OCI-LY1 (cell line): Measurements from ENCODE around the gene PLLP.

Experiments used
- H2AFZ ChIP-seq: fragments of 200-600 bp; sonication (generic), shearing (Covaris generic); 2 replicates; pipeline ENCODE4 v1.6.0; 2014; ENCODE audit warnings: antibody characterized with exemption, mild to moderate bottlenecking, low read length
- H3F3A ChIP-seq: fragments of 200-600 bp; sonication (generic), shearing (Covaris generic); 2 replicates; pipeline ENCODE4 v1.6.0; 2014; ENCODE audit warnings: mild to moderate bottlenecking, antibody characterized with exemption, low read length, moderate library complexity; ENCODE audit not compliant: insufficient read depth
- H3K27ac ChIP-seq: fragments of 200-600 bp; sonication (generic); 2 replicates; pipeline ENCODE4 v1.5.1; 2014; ENCODE audit warnings: low read length, mixed run types, mild to moderate bottlenecking, low read depth; ENCODE audit not compliant: poor library complexity, severe bottlenecking
- H3K27me3 ChIP-seq: fragments of 200-600 bp; sonication (generic); 2 replicates; pipeline ENCODE4 v1.6.0; 2014; ENCODE audit warnings: antibody characterized with exemption, mild to moderate bottlenecking, low read length, moderate library complexity; ENCODE audit not compliant: insufficient read depth
- H3K36me3 ChIP-seq: fragments of 200-600 bp; sonication (generic); 2 replicates; pipeline ENCODE4 v1.6.1; 2014; ENCODE audit warnings: mild to moderate bottlenecking, antibody characterized with exemption, low read length, moderate library complexity, mixed read lengths; ENCODE audit not compliant: insufficient read depth
- H3K4me1 ChIP-seq: fragments of 200-600 bp; sonication (generic); 2 replicates; pipeline ENCODE4 v1.5.1; 2014; ENCODE audit warnings: mild to moderate bottlenecking, low read length, moderate library complexity; ENCODE audit not compliant: insufficient read depth, severe bottlenecking
- H3K4me2 ChIP-seq: fragments of 200-600 bp; sonication (generic), shearing (Covaris generic); 2 replicates; pipeline ENCODE4 v1.6.1; 2014; ENCODE audit warnings: low read length
- H3K4me3 ChIP-seq: fragments of 200-600 bp; sonication (generic); 2 replicates; pipeline ENCODE4 v1.5.1; 2014; ENCODE audit warnings: low read length, low read depth, mild to moderate bottlenecking, mixed read lengths; ENCODE audit not compliant: poor library complexity, severe bottlenecking
- H3K79me2 ChIP-seq: fragments of 200-600 bp; shearing (Covaris generic); 2 replicates; pipeline ENCODE4 v1.6.1; 2016; ENCODE audit warnings: mixed run types, low read length, mixed read lengths; ENCODE audit not compliant: insufficient read depth
- H3K9ac ChIP-seq: fragments of 200-600 bp; sonication (generic), shearing (Covaris generic); 2 replicates; pipeline ENCODE4 v1.6.1; 2014; ENCODE audit warnings: mild to moderate bottlenecking, low read length, mixed read lengths
- H3K9me2 ChIP-seq: fragments of 200-600 bp; sonication (generic), shearing (Covaris generic); 2 replicates; pipeline ENCODE4 v1.6.1; 2014; ENCODE audit warnings: low read depth, mild to moderate bottlenecking, low read length, mixed read lengths
- H3K9me3 ChIP-seq: fragments of 200-600 bp; shearing (Covaris generic); 2 replicates; pipeline ENCODE4 v1.6.1; 2014; ENCODE audit warnings: low read length, mixed read lengths
- H4K20me1 ChIP-seq: fragments of 200-600 bp; sonication (generic), shearing (Covaris generic); 2 replicates; pipeline ENCODE4 v1.6.0; 2016; ENCODE audit warnings: mild to moderate bottlenecking, low read length; ENCODE audit not compliant: insufficient read depth
- EZH2 ChIP-seq: fragments of 200-600 bp; sonication (generic), shearing (Covaris generic); IDR thresholded peaks from 2 replicates; pipeline ENCODE4 v1.8.0; 2017; ENCODE audit warnings: borderline replicate concordance, mixed run types, mild to moderate bottlenecking, antibody characterized with exemption, low read length, moderate library complexity, mixed read lengths
- TF ChIP-seq, protein P1 (sequence below): fragments of 200-600 bp; sonication (generic), shearing (Covaris generic); IDR thresholded peaks from 2 replicates; pipeline ENCODE4 v1.5.1; 2017; ENCODE audit warnings: mild to moderate bottlenecking, antibody characterized with exemption, low read length, moderate library complexity, mixed read lengths

Gene PLLP

GRCh38 chr16:57284209-57284951 is at the start of gene PLLP:
Gene PLLP, minus strand, starts transcription at chr16:57284672. Its CDS starts 132 bp downstream, at chr16:57284540.
- H3K4me2 ChIP-seq, result peak within 1 kb of the TSS; percentile 69
- H3K27me3 ChIP-seq, result no peaks in the 10 kb centered on the region
- H3K79me2 ChIP-seq, result no peaks in the 10 kb centered on the region
- H4K20me1 ChIP-seq, result no peaks in the 10 kb centered on the region
- H2AFZ ChIP-seq, result no peak within 1 kb of the TSS
- H3K9ac ChIP-seq, result no peak within 1 kb of the TSS; the same call in 1 of the 2 replicates
- peak within 1 kb of the TSS; percentile 50 for H3K4me3 ChIP-seq
- H3K27ac ChIP-seq, result no peak within 1 kb of the TSS
- no peaks in the 10 kb centered on the region for H3F3A ChIP-seq
- H3K9me3 ChIP-seq, result no peaks in the 10 kb centered on the region
- H3K9me2 ChIP-seq, result no peaks in the 10 kb centered on the region
- H3K4me1 ChIP-seq, result peaks cover 8% of the 10 kb centered on the region
- no peaks in the 10 kb centered on the region for H3K36me3 ChIP-seq
- TF ChIP-seq, protein P1, sequence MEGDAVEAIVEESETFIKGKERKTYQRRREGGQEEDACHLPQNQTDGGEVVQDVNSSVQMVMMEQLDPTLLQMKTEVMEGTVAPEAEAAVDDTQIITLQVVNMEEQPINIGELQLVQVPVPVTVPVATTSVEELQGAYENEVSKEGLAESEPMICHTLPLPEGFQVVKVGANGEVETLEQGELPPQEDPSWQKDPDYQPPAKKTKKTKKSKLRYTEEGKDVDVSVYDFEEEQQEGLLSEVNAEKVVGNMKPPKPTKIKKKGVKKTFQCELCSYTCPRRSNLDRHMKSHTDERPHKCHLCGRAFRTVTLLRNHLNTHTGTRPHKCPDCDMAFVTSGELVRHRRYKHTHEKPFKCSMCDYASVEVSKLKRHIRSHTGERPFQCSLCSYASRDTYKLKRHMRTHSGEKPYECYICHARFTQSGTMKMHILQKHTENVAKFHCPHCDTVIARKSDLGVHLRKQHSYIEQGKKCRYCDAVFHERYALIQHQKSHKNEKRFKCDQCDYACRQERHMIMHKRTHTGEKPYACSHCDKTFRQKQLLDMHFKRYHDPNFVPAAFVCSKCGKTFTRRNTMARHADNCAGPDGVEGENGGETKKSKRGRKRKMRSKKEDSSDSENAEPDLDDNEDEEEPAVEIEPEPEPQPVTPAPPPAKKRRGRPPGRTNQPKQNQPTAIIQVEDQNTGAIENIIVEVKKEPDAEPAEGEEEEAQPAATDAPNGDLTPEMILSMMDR, result no peak
- no peak for TF ChIP-seq EZH2

DNA sequence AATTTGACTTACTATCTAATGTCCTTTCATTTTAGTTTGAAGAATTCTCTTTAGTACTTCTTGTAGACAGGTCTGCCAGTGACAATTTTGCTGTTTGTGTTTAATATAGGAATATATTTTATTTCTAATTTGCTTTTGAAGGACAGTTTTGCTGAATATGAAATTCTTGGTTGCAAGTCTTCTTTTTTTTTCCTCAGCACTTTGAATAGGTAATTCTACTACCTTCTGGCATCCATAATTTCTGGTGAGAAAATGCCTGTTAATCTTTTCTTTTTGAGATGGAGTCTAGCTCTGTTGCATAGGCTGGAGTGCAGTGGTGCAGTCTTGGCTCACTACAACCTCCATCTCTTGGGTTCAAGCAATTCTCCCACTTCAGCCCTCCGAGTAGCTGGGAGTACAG is 48.9 kb upstream of the PLLP start:
- Histone ChIP-seq H3K4me1 (no peaks in the 10 kb centered on the region), H3K4me3 (no peak overlapping the region), H3K9me2 (no peaks in the 10 kb centered on the region), H3F3A (no peaks in the 10 kb centered on the region), H3K36me3 (no peaks in the 10 kb centered on the region), H3K27ac (no peak overlapping the region), H3K9ac (no peak overlapping the region), H4K20me1 (no peaks in the 10 kb centered on the region), H2AFZ (no peak overlapping the region), H3K9me3 (peaks cover 4% of the 10 kb centered on the region; the same call in 1 of the 2 replicates), H3K79me2 (no peaks in the 10 kb centered on the region), H3K4me2 (no peak overlapping the region), H3K27me3 (no peaks in the 10 kb centered on the region)
- TF ChIP-seq, protein P1, result no peak
- no peak for TF ChIP-seq EZH2

DNA sequence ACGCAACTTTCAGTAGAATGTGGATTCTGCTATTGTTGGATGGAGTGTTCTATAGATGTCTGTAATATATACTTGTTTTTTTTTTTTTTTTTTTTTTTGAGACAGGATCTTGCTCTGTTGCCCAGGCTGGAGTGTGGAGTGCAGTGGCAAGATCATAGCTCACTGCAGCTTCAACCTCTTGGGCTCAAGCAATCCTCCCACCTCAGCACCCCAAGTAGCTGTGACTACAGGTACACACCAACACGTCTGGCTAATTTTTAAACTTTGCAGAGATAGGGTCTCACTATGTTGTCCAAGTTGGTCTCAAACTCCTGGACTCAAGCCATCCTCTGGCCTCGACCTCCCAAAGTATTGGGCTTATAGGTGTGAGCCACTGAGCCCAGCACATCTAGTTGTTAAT is 46.9 kb upstream of the PLLP start:
- Histone ChIP-seq H3K4me2 (no peak overlapping the region), H3K9me3 (0 out of 2 replicates have a peak, but pooled peaks cover under 1% of the 10 kb centered on the region), H4K20me1 (no peaks in the 10 kb centered on the region), H3K4me1 (no peaks in the 10 kb centered on the region), H3K9me2 (no peaks in the 10 kb centered on the region), H3K79me2 (no peaks in the 10 kb centered on the region), H3F3A (no peaks in the 10 kb centered on the region), H3K9ac (no peak overlapping the region), H3K27ac (no peak overlapping the region), H3K4me3 (no peak overlapping the region), H3K27me3 (no peaks in the 10 kb centered on the region), H2AFZ (no peak overlapping the region), H3K36me3 (no peaks in the 10 kb centered on the region)
- TF ChIP-seq EZH2, result no peak
- TF ChIP-seq, protein P1, result no peak
